HG02852 (cell line): Measurements from ENCODE around the gene LRRC61.
A peak's percentile ranks its signal among the peaks of the same experiment; 100 is the strongest.

Experiments used
- ATAC-seq: cut with Tn5 transposase; IDR thresholded peaks from one replicate; pipeline ENCODE4 v1.9.1; 2021; ENCODE audit warnings: mild to moderate bottlenecking, moderate library complexity; ENCODE audit not compliant: unreplicated experiment

Gene LRRC61

DNA sequence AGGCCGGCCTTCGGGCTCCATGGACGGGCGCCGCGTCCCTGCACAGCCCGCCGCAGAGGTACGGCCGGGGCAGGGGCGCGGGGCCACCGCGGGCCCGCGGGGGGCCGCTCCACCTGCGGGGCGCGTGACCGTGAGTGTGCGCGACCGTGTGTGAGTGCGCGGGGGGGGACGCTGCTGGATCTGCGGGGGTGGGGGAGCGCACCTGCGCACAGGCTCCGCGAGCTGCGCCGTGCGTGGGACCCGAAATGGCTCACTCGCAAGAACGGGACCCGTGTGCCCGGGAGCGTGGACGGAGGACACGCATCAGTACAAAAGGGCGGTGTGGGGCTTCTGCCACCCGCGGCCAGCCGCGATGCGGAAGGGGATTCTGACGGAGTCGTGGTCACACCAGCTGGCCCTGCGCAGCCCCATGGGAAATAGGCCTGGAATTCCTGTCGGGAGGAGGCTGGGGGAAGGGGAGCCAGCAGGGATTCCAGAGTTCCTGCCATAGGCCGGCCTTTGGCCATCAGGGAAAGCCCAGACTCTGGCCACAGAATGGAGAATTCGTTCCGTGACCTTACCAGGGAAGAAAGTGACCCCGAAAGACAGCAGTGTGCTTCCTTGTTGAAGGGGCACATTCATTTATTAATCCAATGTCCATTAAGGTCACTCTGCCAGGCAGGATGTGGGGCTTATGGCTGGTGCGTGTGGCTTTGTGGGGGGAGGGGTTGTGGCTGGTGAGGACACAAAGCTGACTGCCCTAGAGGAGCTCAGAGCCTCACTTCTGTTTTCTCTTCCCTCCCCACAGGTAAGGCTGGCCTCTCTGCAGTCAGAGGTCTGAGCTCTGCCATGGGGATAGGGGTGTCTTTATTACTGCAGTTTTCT is 46.0 kb downstream of the LRRC61 start:
- ATAC-seq: peak; percentile 34

- ATAC-seq: no peak
Observed at GRCh38 chr7:150369748-150370501, 46.8 kb downstream of the LRRC61 start.

- no peak for ATAC-seq
Observed at GRCh38 chr7:150370612-150371071, 47.5 kb downstream of the LRRC61 start.

DNA sequence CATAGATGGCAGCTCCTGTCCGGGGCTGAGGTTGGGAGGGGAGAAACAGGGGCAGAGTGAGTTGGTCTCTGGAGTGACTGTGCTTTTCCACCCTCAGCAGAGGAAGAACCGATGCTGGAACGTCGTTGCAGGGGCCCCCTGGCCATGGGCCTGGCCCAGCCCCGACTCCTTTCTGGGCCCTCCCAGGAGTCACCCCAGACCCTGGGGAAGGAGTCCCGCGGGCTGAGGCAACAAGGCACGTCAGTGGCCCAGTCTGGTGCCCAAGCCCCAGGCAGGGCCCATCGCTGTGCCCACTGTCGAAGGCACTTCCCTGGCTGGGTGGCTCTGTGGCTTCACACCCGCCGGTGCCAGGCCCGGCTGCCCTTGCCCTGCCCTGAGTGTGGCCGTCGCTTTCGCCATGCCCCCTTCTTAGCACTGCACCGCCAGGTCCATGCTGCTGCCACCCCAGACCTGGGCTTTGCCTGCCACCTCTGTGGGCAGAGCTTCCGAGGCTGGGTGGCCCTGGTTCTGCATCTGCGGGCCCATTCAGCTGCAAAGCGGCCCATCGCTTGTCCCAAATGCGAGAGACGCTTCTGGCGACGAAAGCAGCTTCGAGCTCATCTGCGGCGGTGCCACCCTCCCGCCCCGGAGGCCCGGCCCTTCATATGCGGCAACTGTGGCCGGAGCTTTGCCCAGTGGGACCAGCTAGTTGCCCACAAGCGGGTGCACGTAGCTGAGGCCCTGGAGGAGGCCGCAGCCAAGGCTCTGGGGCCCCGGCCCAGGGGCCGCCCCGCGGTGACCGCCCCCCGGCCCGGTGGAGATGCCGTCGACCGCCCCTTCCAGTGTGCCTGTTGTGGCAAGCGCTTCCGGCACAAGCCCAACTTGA is 48.2 kb downstream of the LRRC61 start:
- ATAC-seq: no peak

GRCh38 chr7:150371996-150372270 is 48.8 kb downstream of the LRRC61 start:
- no peak for ATAC-seq

GRCh38 chr7:150372271-150373048 is 49.3 kb downstream of the LRRC61 start:
- no peak for ATAC-seq

DNA sequence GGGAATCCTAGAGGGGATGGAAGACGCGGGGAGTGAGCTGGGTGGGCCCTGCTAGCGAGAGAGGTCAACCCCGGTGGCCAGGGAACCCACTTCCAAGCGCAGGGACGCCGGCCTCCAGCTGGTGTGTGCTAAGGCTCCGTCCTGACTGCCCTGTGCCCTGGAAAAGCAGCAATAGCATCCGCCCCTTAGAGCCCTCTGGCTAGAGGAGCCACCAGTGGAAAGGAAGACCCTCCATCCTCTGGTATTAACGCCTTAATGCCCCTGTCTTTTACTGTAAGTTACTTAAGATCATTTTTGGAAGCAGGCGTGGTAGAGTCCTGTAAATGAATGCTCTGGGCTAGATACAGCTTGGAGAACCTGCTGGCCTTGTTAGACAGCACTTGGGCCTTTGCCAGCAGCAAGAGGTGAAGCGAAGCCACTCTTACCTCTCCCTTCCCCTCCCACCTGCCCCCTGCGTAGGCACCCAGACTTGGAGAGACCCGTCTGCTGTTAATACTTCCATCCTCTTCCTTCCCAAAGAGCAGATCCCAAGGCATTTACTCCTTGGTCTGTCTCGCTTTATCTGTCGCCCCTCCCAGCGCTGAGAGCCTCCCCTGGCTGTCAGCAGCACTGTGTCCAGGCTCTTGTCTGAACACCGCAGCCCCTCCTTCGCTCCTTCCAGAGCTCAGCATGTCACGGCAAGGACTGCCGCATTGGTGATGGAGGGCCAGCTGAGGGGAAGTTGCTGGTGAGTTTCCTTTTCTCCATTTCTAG is 50.1 kb downstream of the LRRC61 start:
- no peak for ATAC-seq

DNA sequence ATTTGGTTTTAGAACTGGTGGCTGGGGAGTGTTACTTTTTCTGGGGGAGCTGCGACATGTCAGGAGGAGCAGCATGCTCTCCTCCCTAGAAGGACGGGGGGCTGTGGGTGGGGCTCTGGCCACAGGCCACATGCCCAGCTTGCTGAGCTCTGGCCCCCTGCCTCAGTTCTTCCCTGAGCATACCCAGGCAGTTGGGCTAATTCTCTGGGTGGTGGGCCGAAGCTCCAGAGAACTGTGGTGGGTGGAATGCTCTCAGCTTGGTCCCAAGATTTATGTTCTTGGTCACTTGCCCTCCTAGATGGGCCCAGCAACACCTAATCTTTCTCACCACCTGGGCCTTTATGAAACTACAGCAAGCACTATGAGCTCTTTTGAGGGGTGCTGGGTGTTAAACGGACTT is 50.9 kb downstream of the LRRC61 start:
- no peak for ATAC-seq

DNA sequence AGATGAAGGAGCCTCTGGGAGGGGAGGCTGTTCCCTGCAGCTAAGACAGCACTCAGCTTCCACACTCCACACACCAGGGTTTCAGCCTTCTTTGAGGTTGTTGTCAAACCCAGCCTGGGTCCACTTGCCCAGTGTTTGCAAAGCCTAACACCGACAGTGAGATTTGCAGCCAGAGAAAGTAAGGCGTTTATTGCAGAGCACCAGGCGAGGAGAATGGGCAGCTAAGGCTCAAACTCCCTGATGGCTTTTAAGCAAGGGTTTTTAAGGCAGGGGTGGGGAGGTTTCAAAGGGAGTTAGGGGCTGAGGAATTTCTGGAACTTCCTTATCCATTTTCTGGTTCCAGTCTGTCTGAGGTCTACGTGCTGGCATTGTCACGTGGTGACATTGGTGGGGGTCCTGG is 51.3 kb downstream of the LRRC61 start:
- no peak for ATAC-seq

DNA sequence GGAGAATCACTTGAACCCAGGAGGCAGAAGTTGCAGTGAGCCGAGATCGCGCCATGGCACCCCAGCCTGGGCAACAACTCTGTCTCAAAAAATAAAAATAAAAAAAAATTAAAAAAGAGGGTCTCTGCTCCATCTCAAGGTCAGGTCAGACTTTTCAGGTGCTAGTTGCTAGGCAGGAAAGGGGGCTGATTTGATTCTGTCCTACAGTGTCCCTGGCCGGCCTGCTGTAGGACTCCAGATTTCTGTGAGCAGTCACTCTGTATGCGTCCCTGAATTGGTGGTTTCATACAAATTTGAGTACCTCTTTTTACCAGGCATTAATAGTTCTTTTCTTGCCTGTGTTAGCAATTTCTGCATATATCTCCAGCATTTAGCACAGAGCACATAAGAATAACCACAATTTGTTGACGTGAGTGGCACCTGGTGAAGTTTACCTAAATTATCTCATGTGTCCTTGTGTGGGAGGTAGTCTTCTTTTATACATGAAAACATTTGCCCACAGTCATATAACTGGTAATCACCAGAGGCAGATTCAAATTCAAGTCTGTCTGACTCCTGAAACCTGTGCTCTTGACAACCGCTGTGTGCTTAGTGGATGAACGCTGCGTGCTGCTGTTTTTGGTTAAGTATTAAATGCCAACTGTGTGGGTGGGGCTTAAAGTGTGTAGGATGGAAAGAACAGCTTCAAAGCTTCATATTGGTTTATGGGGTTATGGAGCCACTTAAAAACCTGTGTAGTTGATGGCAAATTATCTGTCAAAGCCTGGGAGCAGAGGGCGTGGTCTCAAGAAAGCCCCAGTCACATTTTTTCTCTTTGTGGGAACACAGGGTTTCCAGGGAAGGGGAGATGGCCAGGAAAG is 52.7 kb downstream of the LRRC61 start:
- no peak for ATAC-seq

- no peak for ATAC-seq
Observed at GRCh38 chr7:150376560-150376959, 53.4 kb downstream of the LRRC61 start.

GRCh38 chr7:150377196-150377595 is 54.0 kb downstream of the LRRC61 start:
- no peak for ATAC-seq

- ATAC-seq: no peak
Observed at GRCh38 chr7:150377635-150378034, 54.5 kb downstream of the LRRC61 start.

GRCh38 chr7:150378115-150378852 is 55.1 kb downstream of the LRRC61 start:
- no peak for ATAC-seq

DNA sequence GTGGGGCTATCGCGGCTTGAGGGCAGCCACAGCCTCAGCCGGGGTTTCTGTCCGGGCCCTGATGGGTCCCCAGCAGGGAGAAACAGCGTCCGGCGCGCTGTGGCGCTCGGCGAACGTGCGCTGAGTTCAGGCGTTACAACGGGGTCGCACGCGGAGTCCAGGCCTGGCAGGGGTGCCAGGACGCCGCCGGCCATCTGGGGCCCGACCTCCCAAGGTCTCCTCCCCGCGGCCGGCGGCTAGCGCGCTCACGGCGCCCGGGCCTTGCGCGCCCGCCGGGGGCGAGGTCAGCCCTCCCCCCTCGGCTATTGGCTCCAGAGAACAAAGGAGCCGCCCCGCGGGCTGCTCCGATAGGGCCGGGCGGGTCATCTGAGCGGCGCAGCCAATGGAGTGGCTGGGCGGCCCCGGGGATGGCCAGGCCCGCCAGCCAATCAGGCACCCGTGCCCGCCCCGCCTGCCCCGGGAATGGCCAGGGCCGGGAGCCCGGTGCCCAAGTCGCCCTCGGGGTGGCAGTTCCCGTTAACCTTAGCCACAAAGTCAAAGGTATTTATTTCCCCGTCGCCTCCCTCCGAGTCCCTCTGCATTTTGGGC is 55.8 kb downstream of the LRRC61 start, which contains the start of gene ZNF775:
Gene ZNF775, plus strand, starts transcription at position 478 of the 588 bp plus-strand sequence. CDS start 9,141 bp downstream, outside the sequence.
- ATAC-seq: peak; percentile 77

GRCh38 chr7:150379441-150380379 is 56.6 kb downstream of the LRRC61 start:
- ATAC-seq: peak; percentile 25

DNA sequence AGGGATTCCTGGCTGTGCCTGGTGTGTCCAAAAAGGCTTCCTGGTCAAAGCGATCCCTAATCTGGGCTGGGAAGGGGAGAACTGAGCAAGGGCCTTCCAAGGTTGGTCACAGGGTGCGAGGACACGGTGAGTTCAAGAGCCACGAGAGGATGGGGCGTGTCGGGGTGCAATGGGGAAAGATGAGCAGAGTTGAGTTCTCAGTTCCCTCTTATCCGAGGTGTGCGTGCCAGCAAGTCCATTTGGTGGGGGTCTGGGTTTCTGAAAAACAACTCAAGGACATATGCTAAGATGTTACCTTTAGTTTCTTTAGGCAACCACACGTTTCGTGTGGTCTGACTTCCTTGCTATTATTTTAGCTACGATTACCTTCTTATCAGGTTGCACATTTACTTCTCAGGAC is 57.3 kb downstream of the LRRC61 start:
- ATAC-seq: no peak
